Mesendoderm (in vitro differentiated cells): Measurements from ENCODE around the gene ALDOA.

Experiments
- DNase-seq: peaks from one replicate; pipeline ENCODE4 v3.0.0; 2013
- H2AK5ac ChIP-seq: 2 replicates; pipeline ENCODE4 v1.6.1; 2013; ENCODE audit warnings: low read length, inconsistent platforms
- H2BK120ac ChIP-seq: 2 replicates; pipeline ENCODE4 v1.6.1; 2013; ENCODE audit warnings: low read depth, mild to moderate bottlenecking, low read length, moderate library complexity, mixed read lengths
- H2BK15ac ChIP-seq: replicated peaks from 2 replicates; pipeline ENCODE4 v1.6.1; 2013; ENCODE audit warnings: low read depth, mild to moderate bottlenecking, moderate library complexity
- H2BK5ac ChIP-seq: 2 replicates; pipeline ENCODE4 v1.6.1; 2013; ENCODE audit warnings: low read length, inconsistent platforms
- H3K18ac ChIP-seq: 2 replicates; pipeline ENCODE4 v1.6.1; 2013; ENCODE audit warnings: mild to moderate bottlenecking, low read length, mixed read lengths
- H3K23ac ChIP-seq: one replicate; pipeline ENCODE4 v1.6.1; 2013; ENCODE audit warnings: low read length
- H3K27ac ChIP-seq: 2 replicates; pipeline ENCODE4 v1.5.1; 2013; ENCODE audit warnings: low read depth, mild to moderate bottlenecking, inconsistent platforms, low read length, moderate library complexity
- H3K27me3 ChIP-seq: 2 replicates; pipeline ENCODE4 v1.6.1; 2013; ENCODE audit warnings: low read length, control low read depth, mild to moderate bottlenecking, inconsistent platforms; ENCODE audit not compliant: insufficient read depth, poor library complexity
- H3K36me3 ChIP-seq: 2 replicates; pipeline ENCODE4 v1.6.1; 2013; ENCODE audit warnings: low read length, inconsistent platforms; ENCODE audit not compliant: control insufficient read depth, insufficient read depth
- H3K4ac ChIP-seq: one replicate; pipeline ENCODE4 v1.6.1; 2013; ENCODE audit warnings: low read depth, mild to moderate bottlenecking, low read length, moderate library complexity
- H3K4me1 ChIP-seq: 2 replicates; pipeline ENCODE4 v1.6.1; 2013; ENCODE audit warnings: low read depth, low read length, inconsistent platforms; ENCODE audit not compliant: control insufficient read depth
- H3K4me2 ChIP-seq: 2 replicates; pipeline ENCODE4 v1.6.1; 2013; ENCODE audit warnings: low read length
- H3K4me3 ChIP-seq: 2 replicates; pipeline ENCODE4 v1.5.1; 2013; ENCODE audit warnings: mild to moderate bottlenecking, low read length
- H3K56ac ChIP-seq: one replicate; pipeline ENCODE4 v1.6.1; 2013; ENCODE audit warnings: low read length
- H3K79me1 ChIP-seq: 2 replicates; pipeline ENCODE4 v1.6.1; 2013; ENCODE audit warnings: low read length, inconsistent platforms
- H3K79me2 ChIP-seq: 2 replicates; pipeline ENCODE4 v1.6.1; 2013; ENCODE audit warnings: mild to moderate bottlenecking, low read length; ENCODE audit not compliant: control insufficient read depth, insufficient read depth
- H3K9ac ChIP-seq: 2 replicates; pipeline ENCODE4 v1.6.1; 2013; ENCODE audit warnings: low read length, inconsistent platforms
- H4K5ac ChIP-seq: one replicate; pipeline ENCODE4 v1.6.1; 2013; ENCODE audit warnings: low read length
- H4K8ac ChIP-seq: one replicate; pipeline ENCODE4 v1.6.1; 2013; ENCODE audit warnings: low read depth, mild to moderate bottlenecking, control low read depth, low read length, moderate library complexity
- WGBS: extraction: QIAGEN DNeasy Blood & Tissue Kit; methylation state at CpG from one replicate; pipeline ENCODE4 v1.1.7; 2013; ENCODE audit warnings: low lambda C conversion rate, missing lambda C conversion rate; ENCODE audit not compliant: insufficient coverage; ENCODE audit errors: extremely low coverage; 5-methylcytosine and 5-hydroxymethylcytosine counted together

Gene ALDOA

DNA sequence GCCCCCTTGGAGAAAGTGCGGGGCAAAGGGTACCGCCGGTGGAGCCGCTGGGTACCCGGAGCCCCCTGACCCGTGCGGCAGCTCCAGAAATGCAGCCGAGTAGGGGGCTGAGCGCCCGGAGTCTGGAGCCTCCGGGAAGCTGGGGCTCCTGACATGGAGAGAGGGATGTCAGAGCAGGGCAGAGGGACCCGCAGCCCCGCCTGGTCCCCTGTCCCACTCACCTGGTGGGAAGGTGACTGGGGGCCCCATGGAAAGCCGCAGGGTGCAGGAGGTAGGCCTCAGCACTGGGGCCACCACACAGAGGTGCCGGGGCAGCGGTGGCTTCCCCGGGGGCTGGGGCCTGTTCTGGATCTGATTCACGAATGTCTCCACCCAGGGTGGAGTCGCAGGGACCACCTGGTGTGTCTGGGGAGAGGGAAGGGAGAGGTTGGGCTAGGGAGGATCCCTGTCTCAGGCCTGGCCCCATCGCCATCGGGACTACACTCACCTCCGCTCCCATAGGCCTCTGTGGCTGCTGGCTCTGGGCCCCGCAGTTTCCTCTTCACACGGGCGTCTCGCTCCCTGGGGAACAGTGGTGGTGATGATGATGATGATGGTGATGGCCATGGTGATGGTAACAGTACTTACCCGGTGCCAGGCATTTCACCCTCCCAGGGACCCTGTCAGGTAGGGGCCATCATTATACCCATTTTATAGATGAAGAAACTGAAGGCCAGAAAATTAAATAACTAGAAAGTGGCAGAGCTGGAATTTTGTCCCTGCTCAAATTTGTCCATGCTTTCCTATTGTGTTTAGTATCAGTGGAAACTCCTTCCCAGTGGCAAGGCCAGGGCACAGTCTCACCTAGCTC, 21.0 kb downstream of the ALDOA start:
- H4K8ac ChIP-seq = no peak overlapping the region
- no peak overlapping the region for H4K5ac ChIP-seq
- no peak overlapping the region for H2BK15ac ChIP-seq
- H3K4ac ChIP-seq = peak overlapping the region; percentile 0
- H3K27me3 ChIP-seq = no peaks in the 10 kb centered on the region
- peak overlapping the region; percentile 24 for H3K9ac ChIP-seq
- H3K4me3 ChIP-seq = no peak overlapping the region
- H2BK120ac ChIP-seq = no peak overlapping the region
- peak overlapping the region; percentile 6 for H3K27ac ChIP-seq
- peaks cover 1% of the 10 kb centered on the region for H3K79me1 ChIP-seq
- no peak for DNase-seq
- H3K4me2 ChIP-seq = no peak overlapping the region
- WGBS = no CpG with 5 or more reads among the region's 27 CpGs
- H2BK5ac ChIP-seq = peak overlapping the region; percentile 50
- H3K18ac ChIP-seq = peak overlapping the region; percentile 20
- H3K56ac ChIP-seq = peak overlapping the region; percentile 70
- H3K4me1 ChIP-seq = peaks cover 7% of the 10 kb centered on the region
- peaks cover 3% of the 10 kb centered on the region for H3K79me2 ChIP-seq
- peaks cover 14% of the 10 kb centered on the region for H3K36me3 ChIP-seq
- H2AK5ac ChIP-seq = no peak overlapping the region
- no peak overlapping the region for H3K23ac ChIP-seq

DNA sequence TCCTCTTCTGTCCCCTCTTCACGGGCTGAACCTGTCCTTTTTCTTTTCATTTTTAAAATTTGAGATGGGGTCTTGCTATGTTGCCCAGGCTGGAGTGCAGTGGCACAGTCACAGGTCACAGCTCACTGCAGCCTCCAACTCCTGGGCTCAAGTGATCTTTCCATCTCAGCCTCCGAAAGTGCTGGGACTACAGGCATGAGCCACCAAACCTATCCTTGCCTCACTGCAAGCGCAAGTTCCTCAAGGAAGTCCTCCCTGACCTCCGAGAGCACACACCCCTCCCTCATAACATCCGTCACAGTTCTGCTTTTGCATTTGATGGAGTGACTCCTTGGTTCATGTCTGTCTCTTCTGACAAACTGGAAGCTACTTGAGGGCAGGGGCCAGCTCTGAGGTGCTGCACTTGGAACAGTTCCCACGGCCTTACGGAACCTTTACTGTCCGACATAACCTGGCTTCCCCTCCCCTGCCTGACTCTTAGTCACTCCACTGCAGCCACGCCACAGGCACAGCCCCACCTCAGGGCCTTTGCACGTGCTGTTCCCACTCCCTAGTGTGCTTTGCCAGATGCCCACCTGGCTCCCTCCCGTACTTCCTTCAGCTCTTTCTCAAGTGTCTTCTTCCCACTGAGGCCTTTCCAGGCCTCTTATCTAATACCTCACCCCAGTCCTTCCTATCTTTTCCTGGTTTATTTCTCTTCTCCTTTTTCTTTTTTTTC, 21.8 kb downstream of the ALDOA start:
- no peak overlapping the region for H2BK15ac ChIP-seq
- H3K79me2 ChIP-seq = peaks cover 3% of the 10 kb centered on the region
- no peak overlapping the region for H4K5ac ChIP-seq
- H3K9ac ChIP-seq = no peak overlapping the region
- H3K23ac ChIP-seq = no peak overlapping the region
- DNase-seq = no peak
- no peak overlapping the region for H3K27ac ChIP-seq
- no peak overlapping the region for H3K18ac ChIP-seq
- peaks cover 1% of the 10 kb centered on the region for H3K79me1 ChIP-seq
- no peak overlapping the region for H2AK5ac ChIP-seq
- H3K4me1 ChIP-seq = peaks cover 7% of the 10 kb centered on the region
- H3K56ac ChIP-seq = no peak overlapping the region
- H2BK5ac ChIP-seq = no peak overlapping the region
- H3K4me3 ChIP-seq = no peak overlapping the region
- no peak overlapping the region for H4K8ac ChIP-seq
- H3K27me3 ChIP-seq = no peaks in the 10 kb centered on the region
- no CpG with 5 or more reads among the region's 11 CpGs for WGBS
- peaks cover 14% of the 10 kb centered on the region for H3K36me3 ChIP-seq
- H3K4ac ChIP-seq = no peak overlapping the region
- no peak overlapping the region for H3K4me2 ChIP-seq
- H2BK120ac ChIP-seq = no peak overlapping the region

DNA sequence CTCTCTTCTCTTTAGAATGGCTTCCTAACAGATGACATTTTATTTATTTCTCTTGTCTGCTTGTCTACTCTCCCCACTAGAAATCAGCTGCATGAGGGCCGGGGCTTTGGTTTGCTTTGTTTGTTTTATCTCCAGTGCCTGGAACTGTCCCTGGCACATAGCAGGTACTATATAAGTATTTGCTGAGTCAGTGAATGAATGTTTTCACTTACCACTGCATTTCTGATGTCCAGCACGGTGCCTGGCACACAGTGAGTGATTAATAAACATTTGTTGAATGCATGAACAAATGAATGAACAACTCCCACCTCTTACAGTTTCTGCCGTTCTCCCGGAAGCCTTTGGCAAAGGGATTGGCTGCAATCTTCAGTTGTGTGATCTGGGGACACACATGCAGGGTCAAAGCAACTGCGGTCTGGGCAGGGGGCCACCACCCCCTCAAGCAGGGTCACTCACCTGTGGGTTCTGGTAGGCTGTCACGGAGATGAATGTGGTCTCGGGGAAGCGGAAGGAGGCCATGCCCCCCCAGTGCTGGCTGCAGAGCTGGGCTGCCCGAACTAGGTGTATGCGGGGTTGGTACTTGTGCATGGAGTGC, 22.8 kb downstream of the ALDOA start:
- no peak for DNase-seq
- Histone ChIP-seq H2BK15ac (no peak overlapping the region), H3K4me2 (no peak overlapping the region), H3K23ac (no peak overlapping the region), H3K27me3 (no peaks in the 10 kb centered on the region), H3K79me2 (peaks cover 3% of the 10 kb centered on the region), H3K79me1 (no peaks in the 10 kb centered on the region), H2BK120ac (no peak overlapping the region), H3K9ac (peak overlapping the region; percentile 42), H2BK5ac (peak overlapping the region; percentile 63), H3K4me3 (no peak overlapping the region), H2AK5ac (no peak overlapping the region), H3K4me1 (peaks cover 9% of the 10 kb centered on the region), H3K27ac (no peak overlapping the region), H4K8ac (no peak overlapping the region), H3K56ac (peak overlapping the region; percentile 64), H3K4ac (no peak overlapping the region), H3K18ac (no peak overlapping the region), H4K5ac (no peak overlapping the region), H3K36me3 (peaks cover 9% of the 10 kb centered on the region)
- no CpG with 5 or more reads among the region's 10 CpGs for WGBS

DNA sequence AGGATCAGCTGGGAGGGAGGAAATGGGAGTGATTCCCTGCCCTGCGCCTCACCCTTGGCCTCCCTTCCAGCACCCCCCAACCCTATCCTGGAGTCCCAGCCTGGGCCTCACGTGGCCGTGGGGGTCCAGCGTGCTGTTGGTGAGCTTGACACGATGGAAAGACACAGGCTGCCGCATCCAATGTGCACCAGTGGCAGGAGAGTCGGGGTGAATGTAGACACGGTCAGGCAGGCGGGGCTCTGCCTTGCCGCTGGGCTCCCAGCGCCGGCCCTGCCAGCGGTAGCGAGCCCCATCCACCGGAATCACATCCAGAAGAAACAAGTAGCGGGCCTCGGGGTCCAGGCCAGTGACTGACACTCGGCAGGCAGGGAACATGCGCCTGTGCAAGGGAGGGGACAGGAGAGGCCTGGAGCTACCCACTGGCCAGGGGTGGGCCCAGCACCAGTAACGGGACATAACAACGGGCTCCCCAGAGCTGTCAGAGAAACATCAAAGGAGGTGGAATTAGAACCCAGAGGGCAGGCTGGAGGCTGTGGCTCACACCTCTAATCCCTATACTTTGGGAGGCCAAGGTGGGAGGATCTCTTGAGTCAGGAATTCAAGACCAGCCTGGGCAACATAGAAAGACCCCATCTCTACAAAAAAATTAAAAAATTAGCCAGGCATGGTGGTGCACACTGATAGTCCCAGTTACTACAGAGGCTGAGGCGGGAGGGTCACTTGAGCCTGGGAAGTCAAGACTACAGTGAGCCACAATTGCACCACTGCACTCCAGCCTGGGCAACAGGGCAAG, 23.5 kb downstream of the ALDOA start:
- H4K5ac ChIP-seq = no peak overlapping the region
- no CpG with 5 or more reads among the region's 22 CpGs for WGBS
- H2BK5ac ChIP-seq = no peak overlapping the region
- peaks cover 3% of the 10 kb centered on the region for H3K79me2 ChIP-seq
- H3K27ac ChIP-seq = no peak overlapping the region
- H2BK120ac ChIP-seq = no peak overlapping the region
- no peak overlapping the region for H3K4me3 ChIP-seq
- no peak overlapping the region for H3K4ac ChIP-seq
- H3K23ac ChIP-seq = peak overlapping the region; percentile 48
- no peak overlapping the region for H3K4me2 ChIP-seq
- H3K79me1 ChIP-seq = no peaks in the 10 kb centered on the region
- no peak overlapping the region for H4K8ac ChIP-seq
- H3K36me3 ChIP-seq = peaks cover 4% of the 10 kb centered on the region
- H3K27me3 ChIP-seq = no peaks in the 10 kb centered on the region
- H3K56ac ChIP-seq = peak overlapping the region; percentile 64
- peak overlapping the region; percentile 42 for H3K9ac ChIP-seq
- no peak overlapping the region for H2BK15ac ChIP-seq
- peak; percentile 42 for DNase-seq
- H3K18ac ChIP-seq = no peak overlapping the region
- peaks cover 9% of the 10 kb centered on the region for H3K4me1 ChIP-seq
- no peak overlapping the region for H2AK5ac ChIP-seq

DNA sequence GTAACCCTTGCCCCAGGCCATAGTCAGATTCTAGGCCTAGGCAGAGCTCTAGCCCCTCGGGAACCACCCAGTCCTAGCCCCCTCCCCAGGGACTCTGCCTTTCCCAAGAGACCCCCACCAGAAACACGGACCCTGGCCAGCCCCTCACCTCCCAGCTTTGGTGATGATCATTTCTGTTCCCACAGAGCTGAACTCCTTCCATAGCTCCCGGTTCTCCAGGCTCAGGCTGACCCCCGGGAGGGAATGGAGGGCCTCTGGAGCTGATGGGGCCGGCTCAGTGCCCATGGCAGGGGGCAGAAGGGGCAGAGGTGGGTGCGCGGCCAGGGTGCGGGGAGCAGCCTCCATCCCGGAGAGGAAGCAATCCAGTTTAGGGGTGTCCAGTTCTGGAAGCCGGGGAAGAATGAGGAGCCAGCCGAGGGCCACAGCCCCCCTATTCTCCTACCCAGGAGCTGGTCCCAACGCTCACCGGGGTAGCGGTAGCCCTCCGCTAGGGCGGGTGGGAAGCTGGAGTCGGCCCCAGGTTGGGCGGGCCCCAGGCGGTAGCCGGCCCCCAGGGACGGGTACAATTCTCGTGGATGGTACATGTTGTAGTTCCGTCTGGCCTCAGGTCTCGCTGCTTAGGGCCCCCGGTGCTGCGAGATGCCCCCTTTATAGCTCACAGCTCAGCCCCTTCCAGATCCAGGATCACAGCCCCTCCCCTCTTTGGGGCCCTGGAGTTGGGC, 25.2 kb downstream of the ALDOA start:
- Histone ChIP-seq H3K4me3 (no peak overlapping the region), H3K9ac (peak overlapping the region; percentile 79), H3K23ac (peak overlapping the region; percentile 66), H3K4ac (peak overlapping the region; percentile 22), H4K8ac (no peak overlapping the region), H3K4me2 (peak overlapping the region; percentile 53), H3K56ac (peak overlapping the region; percentile 91), H3K18ac (peak overlapping the region; percentile 29), H2BK15ac (no peak overlapping the region), H3K27ac (no peak overlapping the region), H3K4me1 (peaks cover 5% of the 10 kb centered on the region), H2BK5ac (no peak overlapping the region), H2AK5ac (peak overlapping the region; percentile 68), H3K27me3 (no peaks in the 10 kb centered on the region), H3K79me2 (peaks cover 3% of the 10 kb centered on the region), H2BK120ac (peak overlapping the region; percentile 51), H3K36me3 (no peaks in the 10 kb centered on the region), H3K79me1 (no peaks in the 10 kb centered on the region), H4K5ac (no peak overlapping the region)
- DNase-seq = no peak
- WGBS = no CpG with 5 or more reads among the region's 26 CpGs
